ENCODE measurements around the gene PGAM1. TPM values are rescaled to one million over a fixed set of nuclear protein-coding genes. Genes with fewer than 3 reads are reported as not detected.
A peak's percentile ranks its signal among the peaks of the same experiment; 100 is the strongest.
"Not testable (repeated sequence)": the region's sequence is repeated elsewhere in the genome, so short reads cannot be mapped to it uniquely, and the experiment has no call there.

Gene PGAM1
- polyA plus RNA-seq, 3 donors = 276 to 749 (median 498) TPM

DNA sequence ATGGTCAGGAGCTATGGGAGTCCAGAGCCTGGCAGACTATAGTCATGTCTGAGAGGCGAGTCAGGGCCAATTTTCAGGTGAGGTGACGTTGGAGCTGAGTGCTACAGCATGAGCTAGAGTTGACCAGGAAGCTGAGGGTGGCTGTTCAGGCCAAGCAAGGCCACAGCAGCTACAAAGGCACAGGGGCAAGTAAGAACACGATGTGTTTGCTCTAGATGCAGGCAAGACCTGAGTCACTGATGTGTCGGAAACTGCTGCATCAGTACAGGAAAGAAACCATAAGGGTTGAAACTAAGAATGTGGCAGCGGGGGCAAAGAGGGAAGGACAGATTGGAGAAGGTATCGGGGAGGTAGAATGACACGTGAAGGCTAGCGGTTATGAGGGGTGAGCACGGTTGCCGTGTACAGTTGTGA lies 13.1 kb upstream of the PGAM1 start:
- Mint-ChIP-seq H3K27me3 (ENCODE audit: low read depth in 3 of 3) (no peaks in the 10 kb centered on the region), H3K4me3 (peak overlapping the region in 1 of 2 donors; percentile 58), H3K36me3 (no peaks in the 10 kb centered on the region), H3K4me1 (peaks cover 60% of the 10 kb centered on the region), H3K9me3 (peaks cover 0 to 2% (median 0%) of the 10 kb centered on the region in 7 donors), H3K27ac (peak overlapping the region; percentile 47 to 88 (median 79))
- Histone ChIP-seq H3K27me3 (ENCODE audit: control insufficient read depth in 2 of 2, insufficient read depth in 2 of 2, low read length in 2 of 2) (no peaks in the 10 kb centered on the region), H3K9ac (ENCODE audit: insufficient read depth, low read length, poor library complexity, severe bottlenecking) (no peak overlapping the region), H4K20me1 (ENCODE audit: insufficient read depth, low read length) (no peaks in the 10 kb centered on the region), H3K36me3 (replicated peaks in 1 of 2; ENCODE audit: control insufficient read depth in 1 of 2, insufficient read depth in 2 of 2, low read length in 2 of 2) (no peaks in the 10 kb centered on the region), H3K4me2 (replicated peaks; ENCODE audit: extremely low read depth, low read length, poor library complexity, severe bottlenecking) (no peak overlapping the region), H2AFZ (ENCODE audit: insufficient read depth, low read depth, low read length, poor library complexity, severe bottlenecking) (peak overlapping the region; percentile 29), H3K79me2 (ENCODE audit: insufficient read depth, low read length) (no peaks in the 10 kb centered on the region), H3K4me1 (ENCODE audit: control insufficient read depth in 1 of 2, insufficient read depth in 2 of 2, low read length in 2 of 2) (peaks cover 56 to 66% of the 10 kb centered on the region in 2 donors), H3K27ac (ENCODE audit: low read depth in 1 of 2, low read length in 2 of 2) (peak overlapping the region; percentile 41 to 66), H3K9me3 (replicated peaks in 1 of 2; ENCODE audit: control insufficient read depth in 1 of 2, insufficient read depth in 1 of 2, low read length in 2 of 2) (no peaks in the 10 kb centered on the region), H3K4me3 (replicated peaks in 1 of 3; ENCODE audit: low read depth in 2 of 3, low read length in 3 of 3) (no peak overlapping the region)
- WGBS (ENCODE audit: insufficient coverage) = 36% methylated on average over 7 of the region's 10 CpGs
- TF ChIP-seq, protein P1, sequence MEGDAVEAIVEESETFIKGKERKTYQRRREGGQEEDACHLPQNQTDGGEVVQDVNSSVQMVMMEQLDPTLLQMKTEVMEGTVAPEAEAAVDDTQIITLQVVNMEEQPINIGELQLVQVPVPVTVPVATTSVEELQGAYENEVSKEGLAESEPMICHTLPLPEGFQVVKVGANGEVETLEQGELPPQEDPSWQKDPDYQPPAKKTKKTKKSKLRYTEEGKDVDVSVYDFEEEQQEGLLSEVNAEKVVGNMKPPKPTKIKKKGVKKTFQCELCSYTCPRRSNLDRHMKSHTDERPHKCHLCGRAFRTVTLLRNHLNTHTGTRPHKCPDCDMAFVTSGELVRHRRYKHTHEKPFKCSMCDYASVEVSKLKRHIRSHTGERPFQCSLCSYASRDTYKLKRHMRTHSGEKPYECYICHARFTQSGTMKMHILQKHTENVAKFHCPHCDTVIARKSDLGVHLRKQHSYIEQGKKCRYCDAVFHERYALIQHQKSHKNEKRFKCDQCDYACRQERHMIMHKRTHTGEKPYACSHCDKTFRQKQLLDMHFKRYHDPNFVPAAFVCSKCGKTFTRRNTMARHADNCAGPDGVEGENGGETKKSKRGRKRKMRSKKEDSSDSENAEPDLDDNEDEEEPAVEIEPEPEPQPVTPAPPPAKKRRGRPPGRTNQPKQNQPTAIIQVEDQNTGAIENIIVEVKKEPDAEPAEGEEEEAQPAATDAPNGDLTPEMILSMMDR (IDR thresholded peaks at IDR 0.05) = no peak
- DNase-seq = peak in 2 of 3 donors; percentile 38 to 42
- intact Hi-C loops (cut with micrococcal nuclease) = no loop called here

DNA sequence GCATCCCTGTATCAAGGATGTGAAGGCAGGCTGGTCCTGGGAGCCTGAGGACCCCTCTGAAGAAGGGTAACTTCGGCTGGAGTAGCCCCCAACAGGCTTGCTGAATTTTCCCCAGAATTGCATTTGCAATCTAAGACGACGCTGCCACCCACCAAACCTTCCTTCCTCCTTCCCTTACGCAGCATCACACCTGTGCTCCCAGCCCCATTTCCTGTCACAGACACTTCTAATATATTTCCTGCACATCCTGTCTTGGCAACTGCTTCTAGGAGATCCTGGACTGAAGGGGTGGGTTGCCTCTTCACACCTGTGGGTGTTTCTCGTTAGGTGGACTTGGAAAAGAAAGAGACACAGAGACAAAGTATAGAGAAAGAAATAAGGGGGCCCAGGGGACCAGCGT lies 9.4 kb upstream of the PGAM1 start:
- Histone ChIP-seq H2AFZ (ENCODE audit: insufficient read depth, low read depth, low read length, poor library complexity, severe bottlenecking) (no peak overlapping the region), H3K27ac (ENCODE audit: low read depth in 1 of 2, low read length in 2 of 2) (no peak overlapping the region), H3K4me1 (ENCODE audit: control insufficient read depth in 1 of 2, insufficient read depth in 2 of 2, low read length in 2 of 2) (peaks cover 60 to 69% of the 10 kb centered on the region in 2 donors), H3K9me3 (replicated peaks in 1 of 2; ENCODE audit: control insufficient read depth in 1 of 2, insufficient read depth in 1 of 2, low read length in 2 of 2) (no peaks in the 10 kb centered on the region), H3K79me2 (ENCODE audit: insufficient read depth, low read length) (no peaks in the 10 kb centered on the region), H3K4me3 (replicated peaks in 1 of 3; ENCODE audit: low read depth in 2 of 3, low read length in 3 of 3) (no peak overlapping the region), H4K20me1 (ENCODE audit: insufficient read depth, low read length) (no peaks in the 10 kb centered on the region), H3K9ac (ENCODE audit: insufficient read depth, low read length, poor library complexity, severe bottlenecking) (no peak overlapping the region), H3K4me2 (replicated peaks; ENCODE audit: extremely low read depth, low read length, poor library complexity, severe bottlenecking) (no peak overlapping the region), H3K36me3 (replicated peaks in 1 of 2; ENCODE audit: control insufficient read depth in 1 of 2, insufficient read depth in 2 of 2, low read length in 2 of 2) (no peaks in the 10 kb centered on the region), H3K27me3 (ENCODE audit: control insufficient read depth in 2 of 2, insufficient read depth in 2 of 2, low read length in 2 of 2) (no peaks in the 10 kb centered on the region)
- peaks cover 66% of the 10 kb centered on the region for H3K4me1 Mint-ChIP-seq
- peaks cover 2 to 4% of the 10 kb centered on the region in 2 donors for H3K36me3 Mint-ChIP-seq
- no peak overlapping the region for H3K27ac Mint-ChIP-seq
- 19% methylated on average over 3 of the region's 6 CpGs for WGBS (ENCODE audit: insufficient coverage)
- H3K27me3 Mint-ChIP-seq (ENCODE audit: low read depth in 3 of 3) = peaks cover 0 to 2% (median 0%) of the 10 kb centered on the region in 3 donors
- no peaks in the 10 kb centered on the region for H3K9me3 Mint-ChIP-seq
- no peak for DNase-seq
- TF ChIP-seq, protein P1 (IDR thresholded peaks at IDR 0.05) = no peak
- H3K4me3 Mint-ChIP-seq = no peak overlapping the region
- intact Hi-C loops (cut with micrococcal nuclease) = no loop called here

DNA sequence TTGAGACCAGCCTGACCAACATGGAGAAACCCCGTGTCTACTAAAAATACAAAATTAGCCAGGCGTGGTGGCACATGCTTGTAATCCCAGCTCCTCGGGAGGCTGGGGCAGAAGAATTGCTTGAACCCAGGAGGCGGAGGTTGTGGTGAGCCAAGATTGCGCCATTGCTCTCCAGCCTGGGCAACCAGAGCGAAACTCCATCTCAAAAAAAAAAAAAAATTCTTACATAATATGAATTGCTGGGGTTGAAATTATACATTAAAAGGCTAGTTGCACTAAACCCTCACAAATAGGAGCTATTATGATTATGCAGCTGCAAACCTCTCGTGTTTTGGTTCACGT lies 2.3 kb upstream of the PGAM1 start:
- H2AFZ ChIP-seq (ENCODE audit: insufficient read depth, low read depth, low read length, poor library complexity, severe bottlenecking); H3K27me3 Mint-ChIP-seq (ENCODE audit: low read depth in 3 of 3); H4K20me1 ChIP-seq (ENCODE audit: insufficient read depth, low read length); H3K9me3 ChIP-seq (replicated peaks in 1 of 2; ENCODE audit: control insufficient read depth in 1 of 2, insufficient read depth in 1 of 2, low read length in 2 of 2); H3K36me3 ChIP-seq (replicated peaks in 1 of 2; ENCODE audit: control insufficient read depth in 1 of 2, insufficient read depth in 2 of 2, low read length in 2 of 2); H3K9me3 Mint-ChIP-seq; H3K27me3 ChIP-seq (ENCODE audit: control insufficient read depth in 2 of 2, insufficient read depth in 2 of 2, low read length in 2 of 2): not testable (repeated sequence)
- no CpG with 5 or more reads among the region's 8 CpGs for WGBS (ENCODE audit: insufficient coverage)
- H3K4me1 Mint-ChIP-seq = peaks cover 77% of the 10 kb centered on the region
- peak overlapping the region; percentile 16 to 57 for H3K4me3 Mint-ChIP-seq
- intact Hi-C loops (cut with micrococcal nuclease) = loop anchor here in 1 of 2 donors (2.0 kb wide), 1 partner anchor 15 kb away; no protein-coding TSS in a partner anchor
- peaks cover 86 to 92% of the 10 kb centered on the region in 2 donors for H3K4me1 ChIP-seq (ENCODE audit: control insufficient read depth in 1 of 2, insufficient read depth in 2 of 2, low read length in 2 of 2)
- DNase-seq = peak in 1 of 3 donors; percentile 29
- H3K79me2 ChIP-seq (ENCODE audit: insufficient read depth, low read length) = peaks cover 43% of the 10 kb centered on the region
- H3K27ac Mint-ChIP-seq = peak overlapping the region; percentile 92 to 99 (median 96)
- H3K4me2 ChIP-seq (replicated peaks; ENCODE audit: extremely low read depth, low read length, poor library complexity, severe bottlenecking) = peak overlapping the region; percentile 52
- peak overlapping the region; percentile 47 for H3K9ac ChIP-seq (ENCODE audit: insufficient read depth, low read length, poor library complexity, severe bottlenecking)
- peaks cover 7 to 11% of the 10 kb centered on the region in 2 donors for H3K36me3 Mint-ChIP-seq
- H3K4me3 ChIP-seq (replicated peaks in 1 of 3; ENCODE audit: low read depth in 2 of 3, low read length in 3 of 3) = peak overlapping the region in 1 of 3 experiments; percentile 51
- H3K27ac ChIP-seq (ENCODE audit: low read depth in 1 of 2, low read length in 2 of 2) = peak overlapping the region; percentile 94 to 95
